B cell (primary cell): ENCODE results near the gene RAD51B.

Experiments
- EZH2 ChIP-seq: IDR thresholded peaks from 2 replicates; pipeline ENCODE4 v1.6.1; 2012; ENCODE audit warnings: borderline replicate concordance, low read depth, mild to moderate bottlenecking, moderate library complexity, low read length; ENCODE audit not compliant: insufficient read depth, poor library complexity, severe bottlenecking
- TF ChIP-seq, protein P1 (sequence below): fragments of 200-600 bp; IDR thresholded peaks from one replicate; pipeline ENCODE4 v1.8.0; 2022; ENCODE audit warnings: antibody characterized with exemption, mild to moderate bottlenecking

DNA sequence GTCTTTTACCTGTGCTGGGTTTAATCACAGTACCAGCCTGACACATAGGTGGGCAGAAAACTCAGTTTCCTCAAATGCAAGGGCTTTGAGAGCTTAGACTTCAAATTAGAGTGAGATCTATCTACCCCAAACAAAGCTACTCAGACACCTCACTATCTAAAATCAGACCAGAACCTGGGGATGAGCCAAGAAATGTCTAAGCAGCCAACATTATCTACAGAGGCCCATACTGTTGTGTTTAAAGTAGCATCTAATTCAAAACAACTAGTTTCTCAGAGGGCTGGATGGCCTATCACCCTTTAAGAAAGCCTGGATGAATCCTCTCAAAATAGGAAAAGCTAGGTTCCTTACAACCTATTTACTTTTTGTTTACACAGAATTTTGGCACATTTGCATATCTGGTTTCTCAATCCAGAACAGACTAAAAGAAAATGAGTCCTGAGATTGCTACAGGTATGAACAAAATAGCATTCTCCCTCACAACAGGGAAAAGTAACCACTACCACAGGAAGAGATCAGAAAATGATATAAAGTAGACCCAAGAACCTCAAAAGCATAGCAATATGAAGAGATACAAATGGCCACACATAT is 830.9 kb downstream of the RAD51B start:
- TF ChIP-seq, protein P1, sequence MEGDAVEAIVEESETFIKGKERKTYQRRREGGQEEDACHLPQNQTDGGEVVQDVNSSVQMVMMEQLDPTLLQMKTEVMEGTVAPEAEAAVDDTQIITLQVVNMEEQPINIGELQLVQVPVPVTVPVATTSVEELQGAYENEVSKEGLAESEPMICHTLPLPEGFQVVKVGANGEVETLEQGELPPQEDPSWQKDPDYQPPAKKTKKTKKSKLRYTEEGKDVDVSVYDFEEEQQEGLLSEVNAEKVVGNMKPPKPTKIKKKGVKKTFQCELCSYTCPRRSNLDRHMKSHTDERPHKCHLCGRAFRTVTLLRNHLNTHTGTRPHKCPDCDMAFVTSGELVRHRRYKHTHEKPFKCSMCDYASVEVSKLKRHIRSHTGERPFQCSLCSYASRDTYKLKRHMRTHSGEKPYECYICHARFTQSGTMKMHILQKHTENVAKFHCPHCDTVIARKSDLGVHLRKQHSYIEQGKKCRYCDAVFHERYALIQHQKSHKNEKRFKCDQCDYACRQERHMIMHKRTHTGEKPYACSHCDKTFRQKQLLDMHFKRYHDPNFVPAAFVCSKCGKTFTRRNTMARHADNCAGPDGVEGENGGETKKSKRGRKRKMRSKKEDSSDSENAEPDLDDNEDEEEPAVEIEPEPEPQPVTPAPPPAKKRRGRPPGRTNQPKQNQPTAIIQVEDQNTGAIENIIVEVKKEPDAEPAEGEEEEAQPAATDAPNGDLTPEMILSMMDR, result no peak
- no peak for TF ChIP-seq EZH2
